HCT116 (cell line): Measurements from ENCODE around the gene ATOX1. TPM values are rescaled to one million over a fixed set of nuclear protein-coding genes. Genes with fewer than 3 reads are reported as not detected.

Experiments used
- ATAC-seq: fragments of 200-7000 bp; cut with Tn5 transposase; 2 replicates; pipeline ENCODE4 v1.9.1; 2020; ENCODE audit warnings: mild to moderate bottlenecking, moderate library complexity
- BruUV-seq: library from RNA; stranded (reverse); fragments of 400-500 nt; replicated peaks from 2 replicates; lab custom pipeline; 2021; lab: Mats Ljungman, UMichigan
- CTCF ChIA-PET: fragments of 300-600 bp; sonication (Branson Sonifier 250); formaldehyde crosslinking; loops from one replicate; lab custom pipeline; 2021; ENCODE audit warnings: antibody characterized with exemption; lab: Charles Lee
- POLR2A ChIA-PET: fragments of 300-600, 350-600 bp; sonication (Branson Sonifier 250); formaldehyde crosslinking; loops from one replicate; lab custom pipeline; 2021; ENCODE audit warnings: antibody characterized with exemption; lab: Charles Lee
- RAD21 ChIA-PET, 2 experiments: fragments of 300-600 bp; sonication (Branson Sonifier 250); formaldehyde crosslinking; loops; one replicate each; lab custom pipeline; 2023; ENCODE audit warnings: low total read pairs in 2 of 2; ENCODE audit not compliant: uncharacterized antibody in 2 of 2, unreplicated experiment in 2 of 2, low non-redundant PET in 1 of 2; lab: Charles Lee
- DNase-seq: peaks from one replicate; pipeline ENCODE4 v3.0.0-alpha.2; 2010; ENCODE audit warnings: low read depth, low spot score
- H2AFZ ChIP-seq: fragments of 200-600 bp; shearing (Covaris generic), sonication (generic); 2 replicates; pipeline ENCODE4 v1.6.1; 2017; ENCODE audit warnings: low read depth, mixed run types, mixed read lengths, antibody characterized with exemption, low read length; ENCODE audit not compliant: poor library complexity, severe bottlenecking
- H3K27ac ChIP-seq: 2 replicates; pipeline ENCODE4 v1.5.1; 2012; ENCODE audit warnings: low read depth, low read length
- H3K27me3 ChIP-seq: fragments of 200-600 bp; sonication (generic); 2 replicates; pipeline ENCODE4 v1.6.1; 2016; ENCODE audit warnings: mixed run types, low read length, mixed read lengths; ENCODE audit not compliant: insufficient read depth
- H3K36me3 ChIP-seq, 2 experiments: fragments of 200-500 bp in 1 of 2; fragments of 200-600 bp in 1 of 2; sonication (Bioruptor generic) in 1 of 2; sonication (generic) in 1 of 2; 2 replicates each; pipeline versions ENCODE4 v1.5.1 to v1.6.1; 2014 to 2016; ENCODE audit warnings: low read length in 2 of 2, inconsistent platforms in 1 of 2, mixed read lengths in 1 of 2, mixed run types in 1 of 2; ENCODE audit not compliant: insufficient read depth in 2 of 2, control insufficient read depth in 1 of 2
- H3K4me1 ChIP-seq, 2 experiments: fragments of 200-600 bp in 1 of 2; sonication (generic) in 1 of 2; 2 replicates each; pipeline versions ENCODE4 v1.5.1 to v1.6.1; 2012 to 2017; ENCODE audit warnings: low read length in 2 of 2, inconsistent platforms in 1 of 2, mild to moderate bottlenecking in 1 of 2, mixed read lengths in 1 of 2, mixed run types in 1 of 2, moderate library complexity in 1 of 2; ENCODE audit not compliant: insufficient read depth in 2 of 2, control insufficient read depth in 1 of 2
- H3K4me2 ChIP-seq: fragments of 200-600 bp; sonication (generic); 2 replicates; pipeline ENCODE4 v1.6.1; 2017; ENCODE audit warnings: mixed run types, low read length, mixed read lengths
- H3K4me3 ChIP-seq, 2 experiments: fragments of 200-600 bp in 1 of 2; sonication (generic) in 1 of 2; replicated peaks in 1 of 2; 2 replicates each; pipeline ENCODE4 v1.5.1; 2011 to 2016; ENCODE audit warnings: low read length in 2 of 2, control low read depth in 1 of 2, low read depth in 1 of 2, mild to moderate bottlenecking in 1 of 2, mixed read lengths in 1 of 2, mixed run types in 1 of 2
- H3K79me2 ChIP-seq: fragments of 200-600 bp; sonication (generic); 2 replicates; pipeline ENCODE4 v1.6.1; 2017; ENCODE audit warnings: mild to moderate bottlenecking, mixed run types, low read length, moderate library complexity, mixed read lengths; ENCODE audit not compliant: insufficient read depth
- H3K9ac ChIP-seq: fragments of 200-600 bp; sonication (generic); 2 replicates; pipeline ENCODE4 v1.6.1; 2016; ENCODE audit warnings: low read length, mixed read lengths
- H3K9me2 ChIP-seq: fragments of 200-600 bp; sonication (generic), shearing (Covaris generic); 2 replicates; pipeline ENCODE4 v1.6.1; 2017; ENCODE audit warnings: mixed run types, mild to moderate bottlenecking, moderate library complexity; ENCODE audit not compliant: insufficient read depth
- H3K9me3 ChIP-seq, 2 experiments: fragments of 200-500 bp in 1 of 2; fragments of 200-600 bp in 1 of 2; sonication (Bioruptor generic) in 1 of 2; sonication (generic) in 1 of 2; 2 replicates each; pipeline ENCODE4 v1.6.1; 2014 to 2017; ENCODE audit warnings: low read length in 2 of 2, mixed read lengths in 2 of 2, inconsistent platforms in 1 of 2, low read depth in 1 of 2, mild to moderate bottlenecking in 1 of 2, mixed run types in 1 of 2, moderate library complexity in 1 of 2; ENCODE audit not compliant: control insufficient read depth in 1 of 2, insufficient read depth in 1 of 2
- H4K20me1 ChIP-seq: fragments of 200-600 bp; sonication (generic), shearing (Covaris generic); 2 replicates; pipeline ENCODE4 v1.6.1; 2017; ENCODE audit warnings: mixed run types, mild to moderate bottlenecking, moderate library complexity; ENCODE audit not compliant: insufficient read depth
- CBX3 ChIP-seq: IDR thresholded peaks from 2 replicates; pipeline ENCODE4 v1.6.1; 2012; ENCODE audit warnings: low read depth
- CEBPB ChIP-seq: IDR thresholded peaks from 2 replicates; pipeline ENCODE4 v1.6.1; 2012; ENCODE audit warnings: low read depth
- EGR1 ChIP-seq: IDR thresholded peaks from 2 replicates; pipeline ENCODE4 v1.6.1; 2012; ENCODE audit warnings: low read depth
- ELF1 ChIP-seq: IDR thresholded peaks from 2 replicates; pipeline ENCODE4 v1.6.1; 2012; ENCODE audit warnings: low read depth, borderline replicate concordance
- EZH2 ChIP-seq: fragments of 200-600 bp; sonication (generic); IDR thresholded peaks from 2 replicates; pipeline ENCODE4 v1.6.1; 2017; ENCODE audit warnings: antibody characterized with exemption, mixed run types
- SRF ChIP-seq: IDR thresholded peaks from 2 replicates; pipeline ENCODE4 v1.6.1; 2012; ENCODE audit warnings: low read depth
- TCF7L2 ChIP-seq: IDR thresholded peaks from 2 replicates; pipeline ENCODE4 v1.7.0; 2011; ENCODE audit warnings: borderline replicate concordance, inconsistent platforms; ENCODE audit not compliant: insufficient read depth, insufficient read length; ENCODE audit errors: extremely low read depth
- YY1 ChIP-seq: IDR thresholded peaks from 2 replicates; pipeline ENCODE4 v1.6.1; 2011; ENCODE audit warnings: low read length, low read depth, moderate library complexity, mild to moderate bottlenecking; ENCODE audit not compliant: insufficient replicate concordance; ENCODE audit errors: extremely low read depth
- ZFX ChIP-seq: fragments of 450-650 bp; IDR thresholded peaks from 2 replicates; pipeline ENCODE4 v1.6.1; 2017
- intact Hi-C: fragments of 100-400 bp; cut with micrococcal nuclease; formaldehyde crosslinking; loops from 2 replicates; pipeline ENCODE4 v1.10.0; 2022
- total RNA-seq: library from RNA; stranded (reverse); gene quantifications from one replicate; pipeline ENCODE4 v1.2.1, GENCODE V29; 2021; ENCODE audit not compliant: unreplicated experiment
- TF ChIP-seq, protein P1 (sequence below): IDR thresholded peaks from 2 replicates; pipeline ENCODE4 v1.6.1; 2012
- TF ChIP-seq, protein P2 (sequence below): IDR thresholded peaks from 2 replicates; pipeline ENCODE4 v1.6.1; 2011; ENCODE audit warnings: mild to moderate bottlenecking, low read length, moderate library complexity; ENCODE audit not compliant: insufficient replicate concordance; ENCODE audit errors: extremely low read depth
- TF ChIP-seq, protein P3 (sequence below): IDR thresholded peaks from 2 replicates; pipeline ENCODE4 v1.6.1; 2012

ATOX1 gene
- total RNA-seq, 1 experiment from 2014 or later: 66.2 TPM

DNA sequence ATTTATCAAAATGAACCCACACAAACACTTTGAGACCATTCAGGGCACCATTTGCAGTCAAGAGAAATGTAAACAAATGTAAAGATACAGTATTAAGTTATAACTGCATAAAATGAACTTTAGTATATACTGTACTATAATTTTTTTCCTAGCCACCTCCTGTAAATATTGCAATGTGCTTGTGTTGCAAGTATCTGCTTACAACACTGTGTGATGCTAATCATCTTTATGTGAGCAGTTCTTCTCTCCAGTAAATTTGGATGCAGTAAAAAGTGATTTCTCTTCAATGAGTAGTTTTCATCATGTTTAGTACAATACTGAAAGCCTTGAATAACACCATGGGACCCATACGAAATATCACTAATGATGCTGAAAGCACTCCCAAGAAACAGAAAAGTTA is 22.8 kb upstream of the ATOX1 start:
- Histone ChIP-seq H3K4me1 (peaks cover 2 to 3% of the 10 kb centered on the region in 2 experiments; a peak in 3 of 4 replicates), H3K4me2 (no peak overlapping the region), H3K9me2 (no peaks in the 10 kb centered on the region), H4K20me1 (peaks cover 78% of the 10 kb centered on the region; the same call in 1 of the 2 replicates), H3K27me3 (no peaks in the 10 kb centered on the region), H3K36me3 (peaks cover 7 to 13% of the 10 kb centered on the region in 2 experiments; a peak in 3 of 4 replicates), H2AFZ (no peak overlapping the region), H3K4me3 (no peak overlapping the region), H3K9ac (no peak overlapping the region)
- ChIA-PET POLR2A (interaction anchor here (2.7 kb wide), 1 partner anchor 10 kb away, joined by 12 read pairs; the partner anchor contains the start of gene G3BP1), CTCF (no interaction called here), RAD21 (no interaction called here)
- ATAC-seq: no peak
- no peak for DNase-seq
- TF ChIP-seq SRF (no peak), EZH2 (no peak), CEBPB (no peak)
- TF ChIP-seq, all 23 proteins: peak for 0
- H3K9me3 ChIP-seq: no peaks in the 10 kb centered on the region
- H3K27ac ChIP-seq: no peak overlapping the region
- peaks cover 100% of the 10 kb centered on the region for H3K79me2 ChIP-seq
- no TSS peak for BruUV-seq
- intact Hi-C loops: no loop called here

GRCh38 chr5:151780348-151780747 is 21.9 kb upstream of the ATOX1 start:
- intact Hi-C loops: no loop called here
- Histone ChIP-seq H3K79me2 (peaks cover 100% of the 10 kb centered on the region), H3K4me1 (peaks cover 2 to 3% of the 10 kb centered on the region in 2 experiments; a peak in 3 of 4 replicates)
- ATAC-seq (no peak), DNase-seq (no peak)
- RAD21 ChIA-PET: no interaction called here
- TF ChIP-seq EGR1: no peak
- no peak for TF ChIP-seq TCF7L2
- TF ChIP-seq, protein P1, sequence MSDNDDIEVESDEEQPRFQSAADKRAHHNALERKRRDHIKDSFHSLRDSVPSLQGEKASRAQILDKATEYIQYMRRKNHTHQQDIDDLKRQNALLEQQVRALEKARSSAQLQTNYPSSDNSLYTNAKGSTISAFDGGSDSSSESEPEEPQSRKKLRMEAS: no peak
- TF ChIP-seq, protein P2, sequence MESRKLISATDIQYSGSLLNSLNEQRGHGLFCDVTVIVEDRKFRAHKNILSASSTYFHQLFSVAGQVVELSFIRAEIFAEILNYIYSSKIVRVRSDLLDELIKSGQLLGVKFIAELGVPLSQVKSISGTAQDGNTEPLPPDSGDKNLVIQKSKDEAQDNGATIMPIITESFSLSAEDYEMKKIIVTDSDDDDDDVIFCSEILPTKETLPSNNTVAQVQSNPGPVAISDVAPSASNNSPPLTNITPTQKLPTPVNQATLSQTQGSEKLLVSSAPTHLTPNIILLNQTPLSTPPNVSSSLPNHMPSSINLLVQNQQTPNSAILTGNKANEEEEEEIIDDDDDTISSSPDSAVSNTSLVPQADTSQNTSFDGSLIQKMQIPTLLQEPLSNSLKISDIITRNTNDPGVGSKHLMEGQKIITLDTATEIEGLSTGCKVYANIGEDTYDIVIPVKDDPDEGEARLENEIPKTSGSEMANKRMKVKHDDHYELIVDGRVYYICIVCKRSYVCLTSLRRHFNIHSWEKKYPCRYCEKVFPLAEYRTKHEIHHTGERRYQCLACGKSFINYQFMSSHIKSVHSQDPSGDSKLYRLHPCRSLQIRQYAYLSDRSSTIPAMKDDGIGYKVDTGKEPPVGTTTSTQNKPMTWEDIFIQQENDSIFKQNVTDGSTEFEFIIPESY: no peak
- no peak for TF ChIP-seq CEBPB
- TF ChIP-seq CBX3: no peak
- TF ChIP-seq ELF1: no peak
- no peak for TF ChIP-seq YY1
- no peak for TF ChIP-seq ZFX
- TF ChIP-seq, protein P3, sequence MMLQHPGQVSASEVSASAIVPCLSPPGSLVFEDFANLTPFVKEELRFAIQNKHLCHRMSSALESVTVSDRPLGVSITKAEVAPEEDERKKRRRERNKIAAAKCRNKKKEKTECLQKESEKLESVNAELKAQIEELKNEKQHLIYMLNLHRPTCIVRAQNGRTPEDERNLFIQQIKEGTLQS: no peak
- TF ChIP-seq, all 23 proteins: peak for 0
- no peak overlapping the region for H3K4me2 ChIP-seq
- no peak overlapping the region for H3K4me3 ChIP-seq
- H3K27me3 ChIP-seq: no peaks in the 10 kb centered on the region
- H4K20me1 ChIP-seq: peaks cover 77% of the 10 kb centered on the region; the same call in 1 of the 2 replicates
- no peak overlapping the region for H2AFZ ChIP-seq
- no TSS peak for BruUV-seq
- H3K27ac ChIP-seq: no peak overlapping the region
- ChIA-PET CTCF (no interaction called here), POLR2A (interaction anchor here (2.7 kb wide), 1 partner anchor 9 kb away, joined by 12 read pairs; the partner anchor contains the start of gene G3BP1)
- H3K9me2 ChIP-seq: no peaks in the 10 kb centered on the region
- H3K9ac ChIP-seq: no peak overlapping the region
- H3K36me3 ChIP-seq: peaks cover 9 to 13% of the 10 kb centered on the region in 2 experiments; a peak in 3 of 4 replicates
- no peaks in the 10 kb centered on the region for H3K9me3 ChIP-seq
